HepG2 (cell line): ENCODE results near the gene STK4. TPM values are rescaled to one million over a fixed set of nuclear protein-coding genes. Genes with fewer than 3 reads are reported as not detected.
A peak's percentile ranks its signal among the peaks of the same experiment; 100 is the strongest.

Experiments
- ATAC-seq: fragments of 200-7000 bp; cut with Tn5 transposase; 3 replicates; pipeline ENCODE4 v1.9.1; 2020; ENCODE audit warnings: mild to moderate bottlenecking, moderate library complexity
- BruUV-seq: library from RNA; stranded (reverse); fragments of 400-500 nt; replicated peaks from 2 replicates; lab custom pipeline; 2021; lab: Mats Ljungman, UMichigan
- CTCF ChIA-PET: fragments of 300-600 bp; formaldehyde crosslinking; extraction: SDS; loops from one replicate; lab custom pipeline; 2021; ENCODE audit warnings: low total read pairs, inconsistent platforms, low intra/inter-chr PET ratio; lab: Yijun Ruan, JAX
- POLR2A ChIA-PET: fragments of 350-600 bp; sonication (Branson Sonifier 250); formaldehyde crosslinking; loops from one replicate; lab custom pipeline; 2020; ENCODE audit warnings: antibody characterized with exemption, inconsistent platforms; lab: Yijun Ruan, JAX
- DNase-seq: peaks from one replicate; pipeline ENCODE4 v3.0.0-alpha.2; 2015; ENCODE audit warnings: low spot score
- FAIRE-seq: peaks from 3 replicates; lab custom pipeline; 2011; peaks lifted over from hg19 to GRCh38; lab: Jason Lieb, UNC
- H2AFZ ChIP-seq: one replicate; pipeline ENCODE4 v1.6.1; 2011; ENCODE audit warnings: low read length, inconsistent platforms
- H3K27ac ChIP-seq: fragments of 300-600 bp; 3 replicates; pipeline ENCODE4 v1.8.0; 2011; ENCODE audit warnings: mixed run types, mild to moderate bottlenecking, mixed read lengths, low read length, inconsistent platforms; ENCODE audit not compliant: insufficient read depth; ENCODE audit errors: extremely low read length
- H3K27me3 ChIP-seq, 2 experiments: fragments of 200-600 bp in 1 of 2; 2 replicates in 1 of 2; 3 replicates in 1 of 2; pipeline versions ENCODE4 v1.6.0 to v1.8.0; 2011; ENCODE audit warnings: low read length in 2 of 2, mild to moderate bottlenecking in 2 of 2, moderate library complexity in 2 of 2, inconsistent platforms in 1 of 2; ENCODE audit not compliant: insufficient read depth in 2 of 2, control insufficient read depth in 1 of 2
- H3K36me3 ChIP-seq, 2 experiments: fragments of 200-600 bp in 1 of 2; replicated peaks in 1 of 2; 2 replicates in 1 of 2; 3 replicates in 1 of 2; pipeline versions ENCODE4 v1.5.1 to v1.8.0; 2011; ENCODE audit warnings: low read length in 2 of 2, inconsistent platforms in 1 of 2; ENCODE audit not compliant: insufficient read depth in 2 of 2, control insufficient read depth in 1 of 2
- H3K4me1 ChIP-seq: 2 replicates; pipeline ENCODE4 v1.5.1; 2012; ENCODE audit warnings: low read length, inconsistent platforms; ENCODE audit not compliant: insufficient read depth
- H3K4me2 ChIP-seq: 2 replicates; pipeline ENCODE4 v1.6.0; 2011; ENCODE audit warnings: low read depth, low read length, inconsistent platforms
- H3K4me3 ChIP-seq, 3 experiments: fragments of 200-600 bp in 1 of 3; sonication (generic), shearing (Covaris generic) in 1 of 3; replicated peaks in 1 of 3; 2 replicates each; pipeline ENCODE4 v1.5.1; 2011 to 2016; ENCODE audit warnings: low read length in 3 of 3, inconsistent platforms in 2 of 3, low read depth in 2 of 3, mild to moderate bottlenecking in 2 of 3, control low read depth in 1 of 3, mixed read lengths in 1 of 3; ENCODE audit not compliant: insufficient read depth in 1 of 3
- H3K79me2 ChIP-seq: one replicate; pipeline ENCODE4 v1.6.1; 2011; ENCODE audit warnings: low read length, inconsistent platforms; ENCODE audit not compliant: insufficient read depth
- H3K9ac ChIP-seq: 2 replicates; pipeline ENCODE4 v1.6.0; 2011; ENCODE audit warnings: mild to moderate bottlenecking, low read depth, low read length, inconsistent platforms; ENCODE audit not compliant: insufficient read depth
- H3K9me3 ChIP-seq: 2 replicates; pipeline ENCODE4 v1.5.1; 2012; ENCODE audit warnings: mild to moderate bottlenecking, low read length
- H4K20me1 ChIP-seq: 2 replicates; pipeline ENCODE4 v1.6.0; 2011; ENCODE audit warnings: inconsistent platforms, mild to moderate bottlenecking, low read length, moderate library complexity; ENCODE audit not compliant: insufficient read depth
- BRCA1 ChIP-seq: sonication (generic); formaldehyde crosslinking; IDR thresholded peaks from 2 replicates; pipeline ENCODE4 v1.4.0; 2020; ENCODE audit warnings: missing genetic modification reagents
- DPF2 ChIP-seq: sonication (generic); formaldehyde crosslinking; IDR thresholded peaks from 2 replicates; pipeline ENCODE4 v1.4.0; 2020; ENCODE audit warnings: mild to moderate bottlenecking, low read depth, missing genetic modification reagents, borderline replicate concordance
- MIXL1 ChIP-seq: IDR thresholded peaks from 2 replicates; pipeline ENCODE4 v1.6.1; 2016
- NCOA5 ChIP-seq: sonication (generic); formaldehyde crosslinking; IDR thresholded peaks from 2 replicates; pipeline ENCODE4 v1.4.0; 2020; ENCODE audit warnings: missing genetic modification reagents
- PRMT3 ChIP-seq: sonication (generic); formaldehyde crosslinking; IDR thresholded peaks from 2 replicates; pipeline ENCODE4 v1.8.1; 2022; ENCODE audit warnings: low read depth, mild to moderate bottlenecking, moderate library complexity, missing genetic modification reagents, borderline replicate concordance
- SRY ChIP-seq: sonication (generic); formaldehyde crosslinking; IDR thresholded peaks from 2 replicates; pipeline ENCODE4 v1.8.0; 2022; ENCODE audit warnings: mild to moderate bottlenecking, missing genetic modification reagents
- ZIK1 ChIP-seq: sonication (generic); formaldehyde crosslinking; IDR thresholded peaks from 2 replicates; pipeline ENCODE4 v1.5.0; 2020; ENCODE audit warnings: mild to moderate bottlenecking, low read depth, missing genetic modification reagents, borderline replicate concordance
- ZNF124 ChIP-seq: sonication (generic); formaldehyde crosslinking; IDR thresholded peaks from 2 replicates; pipeline ENCODE4 v1.4.0; 2020; ENCODE audit warnings: missing genetic modification reagents
- ZNF230 ChIP-seq: sonication (generic); formaldehyde crosslinking; IDR thresholded peaks from 2 replicates; pipeline ENCODE4 v1.4.0; 2020; ENCODE audit warnings: mild to moderate bottlenecking, missing genetic modification reagents
- ZNF484 ChIP-seq: sonication (generic); formaldehyde crosslinking; IDR thresholded peaks from 2 replicates; pipeline ENCODE4 v1.5.1; 2020; ENCODE audit warnings: mild to moderate bottlenecking, low read depth, missing genetic modification reagents, borderline replicate concordance
- ZNF563 ChIP-seq: sonication (generic); formaldehyde crosslinking; IDR thresholded peaks from 2 replicates; pipeline ENCODE4 v1.8.0; 2022; ENCODE audit warnings: mild to moderate bottlenecking, moderate library complexity, missing genetic modification reagents
- ZNF605 ChIP-seq: sonication (generic); formaldehyde crosslinking; IDR thresholded peaks from 2 replicates; pipeline ENCODE4 v1.8.0; 2022; ENCODE audit warnings: mild to moderate bottlenecking, missing genetic modification reagents
- ZNF761 ChIP-seq: sonication (generic); formaldehyde crosslinking; conservative IDR thresholded peaks from 2 replicates; pipeline ENCODE4 v1.4.0; 2020; ENCODE audit warnings: mild to moderate bottlenecking, missing genetic modification reagents
- ZNF772 ChIP-seq: sonication (generic); formaldehyde crosslinking; IDR thresholded peaks from 2 replicates; pipeline ENCODE4 v1.5.0; 2020; ENCODE audit warnings: mild to moderate bottlenecking, missing genetic modification reagents
- ZNF788 ChIP-seq: sonication (generic); formaldehyde crosslinking; IDR thresholded peaks from 2 replicates; pipeline ENCODE4 v1.5.0; 2020; ENCODE audit warnings: mild to moderate bottlenecking, missing genetic modification reagents, borderline replicate concordance
- WGBS: methylation state at CpG from one replicate; pipeline ENCODE4 v1.1.6; 2017; ENCODE audit warnings: low lambda C conversion rate; 5-methylcytosine and 5-hydroxymethylcytosine counted together
- in situ Hi-C: cut with HindIII; loops from 2 replicates; pipeline ENCODE4 v1.10.0; 2017; ENCODE audit warnings: low pct_unique_long_range_greater_than_20kb; ENCODE audit not compliant: extremely low pct_ligation_motif_present
- intact Hi-C: fragments of 100-400 bp; cut with micrococcal nuclease; formaldehyde crosslinking; loops from one replicate; pipeline ENCODE4 v1.10.0; 2022; ENCODE audit not compliant: unreplicated experiment
- polyA plus RNA-seq, 8 experiments: library from polyadenylated mRNA; depleted of rRNA in 3 of 8; stranded (reverse) in 7 of 8; unstranded in 1 of 8; fragments of >200 nt; fragmentation: Illumina TruSeq in 4 of 8; extraction: Trizol in 4 of 8; gene quantifications; 2 replicates each; pipeline versions ENCODE4 v1.2.1 to v1.2.3, GENCODE V29; 2011 to 2016; ENCODE audit warnings: low read depth in 4 of 8, missing spikeins in 1 of 8, mixed read lengths in 1 of 8; ENCODE audit not compliant: insufficient read depth in 1 of 8
- total RNA-seq, 5 experiments: library from RNA; depleted of rRNA; stranded (reverse); fragments of >200 nt; fragmentation: Illumina TruSeq; extraction: Trizol; gene quantifications; 2 replicates each; pipeline ENCODE4 v1.2.3, GENCODE V29; 2016; ENCODE audit warnings: low read depth in 1 of 5
- TF ChIP-seq, protein P1 (sequence below): sonication (generic); formaldehyde crosslinking; IDR thresholded peaks from 2 replicates; pipeline ENCODE4 v1.5.1; 2020; ENCODE audit warnings: mild to moderate bottlenecking, missing genetic modification reagents
- TF ChIP-seq, protein P2 (sequence below): sonication (generic); formaldehyde crosslinking; IDR thresholded peaks from 2 replicates; pipeline ENCODE4 v1.4.0; 2020; ENCODE audit warnings: missing genetic modification reagents, borderline replicate concordance

Gene STK4
- total and polyA plus RNA-seq, 2 of the 13 experiments (the other 11 are each of a cell fraction or from before 2014, with no cell fraction given), result 25.6 to 38.3 TPM

DNA sequence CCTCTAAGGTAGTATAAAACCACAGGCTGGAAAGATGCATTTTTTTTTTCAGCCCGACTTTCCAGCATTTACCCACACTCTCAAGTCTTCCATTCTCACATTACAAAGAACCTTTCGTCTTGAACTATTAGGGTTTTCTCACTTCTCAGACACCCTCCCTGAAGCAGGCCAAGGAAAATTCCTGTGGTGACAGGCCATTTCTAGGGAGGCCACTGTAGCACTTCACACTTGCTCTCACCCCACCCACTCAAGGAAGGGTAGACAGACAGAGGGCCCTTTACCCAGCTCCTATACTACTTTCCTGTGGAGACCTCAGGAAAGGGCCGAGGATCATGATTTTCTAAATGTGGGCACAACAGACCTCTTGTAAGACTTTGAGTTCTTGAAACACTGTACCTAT, 106.9 kb downstream of the STK4 start (continued):
- TF ChIP-seq, protein P1, sequence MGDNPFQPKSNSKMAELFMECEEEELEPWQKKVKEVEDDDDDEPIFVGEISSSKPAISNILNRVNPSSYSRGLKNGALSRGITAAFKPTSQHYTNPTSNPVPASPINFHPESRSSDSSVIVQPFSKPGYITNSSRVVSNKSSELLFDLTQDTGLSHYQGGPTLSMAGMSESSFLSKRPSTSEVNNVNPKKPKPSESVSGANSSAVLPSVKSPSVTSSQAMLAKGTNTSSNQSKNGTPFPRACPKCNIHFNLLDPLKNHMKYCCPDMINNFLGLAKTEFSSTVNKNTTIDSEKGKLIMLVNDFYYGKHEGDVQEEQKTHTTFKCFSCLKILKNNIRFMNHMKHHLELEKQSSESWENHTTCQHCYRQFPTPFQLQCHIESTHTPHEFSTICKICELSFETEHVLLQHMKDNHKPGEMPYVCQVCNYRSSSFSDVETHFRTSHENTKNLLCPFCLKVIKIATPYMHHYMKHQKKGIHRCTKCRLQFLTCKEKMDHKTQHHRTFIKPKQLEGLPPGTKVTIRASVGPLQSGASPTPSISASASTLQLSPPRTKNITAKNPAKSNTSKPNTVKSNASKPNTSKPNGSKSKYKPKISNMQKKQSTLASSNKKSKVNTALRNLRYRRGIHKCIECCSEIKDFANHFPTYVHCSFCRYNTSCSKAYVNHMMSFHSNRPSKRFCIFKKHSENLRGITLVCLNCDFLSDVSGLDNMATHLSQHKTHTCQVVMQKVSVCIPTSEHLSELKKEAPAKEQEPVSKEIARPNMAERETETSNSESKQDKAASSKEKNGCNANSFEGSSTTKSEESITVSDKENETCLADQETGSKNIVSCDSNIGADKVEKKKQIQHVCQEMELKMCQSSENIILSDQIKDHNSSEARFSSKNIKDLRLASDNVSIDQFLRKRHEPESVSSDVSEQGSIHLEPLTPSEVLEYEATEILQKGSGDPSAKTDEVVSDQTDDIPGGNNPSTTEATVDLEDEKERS (CRISPR knock-in tag), result no peak
- TF ChIP-seq ZNF761 (CRISPR knock-in tag) (no peak), ZNF484 (CRISPR knock-in tag) (no peak), ZNF230 (CRISPR knock-in tag) (no peak)

DNA sequence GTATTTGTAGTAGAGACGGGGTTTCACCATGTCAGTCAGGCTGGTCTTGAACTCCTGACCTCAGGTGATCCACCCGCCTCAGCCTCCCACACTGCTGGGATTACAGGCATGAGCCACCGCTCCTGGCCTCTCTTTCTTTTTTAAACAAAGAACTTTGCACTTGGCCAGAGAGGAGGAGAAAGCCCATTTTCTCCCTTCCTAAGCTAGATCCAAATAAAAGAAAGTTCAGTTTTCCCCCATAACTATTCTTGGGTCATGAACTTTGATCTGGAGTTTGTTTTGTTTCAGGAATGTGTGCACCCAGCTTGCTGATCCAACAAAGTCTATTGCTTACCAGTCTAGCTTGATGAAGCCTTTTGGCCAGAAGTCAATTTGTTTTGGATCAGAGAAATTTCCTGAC, 111.2 kb downstream of the STK4 start:
- intact Hi-C loops, result no loop called here
- DNase-seq (peak; percentile 94), ATAC-seq (peak; percentile 83), FAIRE-seq (peak; percentile 87)
- no peak overlapping the region for H2AFZ ChIP-seq
- BruUV-seq, result no TSS peak
- in situ Hi-C loops, result no loop called here
- peaks cover 3% of the 10 kb centered on the region for H3K9me3 ChIP-seq
- peaks cover 10 to 31% of the 10 kb centered on the region in 2 experiments for H3K36me3 ChIP-seq
- 16% methylated on average over 3 of the region's 3 CpGs for WGBS
- no peaks in the 10 kb centered on the region for H3K79me2 ChIP-seq
- no peak overlapping the region for H3K9ac ChIP-seq
- peak overlapping the region; percentile 13 for H3K4me2 ChIP-seq
- ChIA-PET CTCF (no interaction called here), POLR2A (interaction anchor here (1.0 to 1.3 kb wide), 4 partner anchors 33 to 193 kb away, joined by 3 to 5 read pairs (median 4); partner anchors contain the start of genes PABPC1L, TOMM34 and YWHAB)
- H3K27ac ChIP-seq, result peak overlapping the region; percentile 67
- H3K4me1 ChIP-seq, result peaks cover 38% of the 10 kb centered on the region
- H4K20me1 ChIP-seq, result no peaks in the 10 kb centered on the region
- no peaks in the 10 kb centered on the region for H3K27me3 ChIP-seq
- H3K4me3 ChIP-seq, result no peak overlapping the region
- TF ChIP-seq SRY (CRISPR knock-in tag), result no peak
- TF ChIP-seq ZNF124 (CRISPR knock-in tag), result peak; percentile 81; the same call in 1 of the 2 replicates
- no peak for TF ChIP-seq ZIK1 (CRISPR knock-in tag)
- no peak for TF ChIP-seq PRMT3
- no peak; the same call in 1 of the 2 replicates for TF ChIP-seq ZNF563 (CRISPR knock-in tag)
- TF ChIP-seq ZNF788 (CRISPR knock-in tag), result no peak
- TF ChIP-seq DPF2 (CRISPR knock-in tag), result peak; percentile 72; the same call in 1 of the 2 replicates
- no peak for TF ChIP-seq NCOA5
- TF ChIP-seq, protein P2, sequence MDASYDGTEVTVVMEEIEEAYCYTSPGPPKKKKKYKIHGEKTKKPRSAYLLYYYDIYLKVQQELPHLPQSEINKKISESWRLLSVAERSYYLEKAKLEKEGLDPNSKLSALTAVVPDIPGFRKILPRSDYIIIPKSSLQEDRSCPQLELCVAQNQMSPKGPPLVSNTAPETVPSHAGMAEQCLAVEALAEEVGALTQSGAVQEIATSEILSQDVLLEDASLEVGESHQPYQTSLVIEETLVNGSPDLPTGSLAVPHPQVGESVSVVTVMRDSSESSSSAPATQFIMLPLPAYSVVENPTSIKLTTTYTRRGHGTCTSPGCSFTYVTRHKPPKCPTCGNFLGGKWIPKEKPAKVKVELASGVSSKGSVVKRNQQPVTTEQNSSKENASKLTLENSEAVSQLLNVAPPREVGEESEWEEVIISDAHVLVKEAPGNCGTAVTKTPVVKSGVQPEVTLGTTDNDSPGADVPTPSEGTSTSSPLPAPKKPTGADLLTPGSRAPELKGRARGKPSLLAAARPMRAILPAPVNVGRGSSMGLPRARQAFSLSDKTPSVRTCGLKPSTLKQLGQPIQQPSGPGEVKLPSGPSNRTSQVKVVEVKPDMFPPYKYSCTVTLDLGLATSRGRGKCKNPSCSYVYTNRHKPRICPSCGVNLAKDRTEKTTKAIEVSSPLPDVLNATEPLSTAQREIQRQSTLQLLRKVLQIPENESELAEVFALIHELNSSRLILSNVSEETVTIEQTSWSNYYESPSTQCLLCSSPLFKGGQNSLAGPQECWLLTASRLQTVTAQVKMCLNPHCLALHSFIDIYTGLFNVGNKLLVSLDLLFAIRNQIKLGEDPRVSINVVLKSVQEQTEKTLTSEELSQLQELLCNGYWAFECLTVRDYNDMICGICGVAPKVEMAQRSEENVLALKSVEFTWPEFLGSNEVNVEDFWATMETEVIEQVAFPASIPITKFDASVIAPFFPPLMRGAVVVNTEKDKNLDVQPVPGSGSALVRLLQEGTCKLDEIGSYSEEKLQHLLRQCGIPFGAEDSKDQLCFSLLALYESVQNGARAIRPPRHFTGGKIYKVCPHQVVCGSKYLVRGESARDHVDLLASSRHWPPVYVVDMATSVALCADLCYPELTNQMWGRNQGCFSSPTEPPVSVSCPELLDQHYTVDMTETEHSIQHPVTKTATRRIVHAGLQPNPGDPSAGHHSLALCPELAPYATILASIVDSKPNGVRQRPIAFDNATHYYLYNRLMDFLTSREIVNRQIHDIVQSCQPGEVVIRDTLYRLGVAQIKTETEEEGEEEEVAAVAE, result peak; percentile 40; the same call in 1 of the 2 replicates
- no peak for TF ChIP-seq ZNF605 (CRISPR knock-in tag)
- peak; percentile 60 for TF ChIP-seq MIXL1 (CRISPR knock-in tag)
- TF ChIP-seq BRCA1 (CRISPR knock-in tag), result no peak
- TF ChIP-seq ZNF772 (CRISPR knock-in tag), result no peak
